Sigmoid colon (tissue), 4 donors: ENCODE measurements around the gene ZDHHC11.

Experiments used
- EP300 ChIP-seq, 4 donors: sonication (generic); formaldehyde crosslinking; IDR thresholded peaks; one replicate each; pipeline ENCODE4 v1.6.1; 2017; ENCODE audit warnings: antibody characterized with exemption in 4 of 4
- POLR2A ChIP-seq, 2 donors: fragments of 450-650 bp; IDR thresholded peaks; one replicate each; pipeline ENCODE4 v1.6.1; 2016; ENCODE audit warnings: antibody characterized with exemption in 2 of 2, mild to moderate bottlenecking in 2 of 2, moderate library complexity in 2 of 2
- POLR2AphosphoS5 ChIP-seq, 4 donors: sonication (generic); formaldehyde crosslinking; IDR thresholded peaks; one replicate each; pipeline ENCODE4 v1.6.1; 2017; ENCODE audit warnings: antibody characterized with exemption in 4 of 4
- TF ChIP-seq, protein P1 (sequence below), 4 experiments: fragments of 450-650 bp in 3 of 4; fragments of 200-600 bp in 1 of 4; IDR thresholded peaks; one replicate each; pipeline ENCODE4 v1.5.1; 2016 to 2019; ENCODE audit warnings: antibody characterized with exemption in 4 of 4, mild to moderate bottlenecking in 3 of 4, moderate library complexity in 2 of 4

GRCh38 chr5:859391-859790 lies 8.6 kb upstream of the ZDHHC11 start:
- no peak for TF ChIP-seq POLR2AphosphoS5 (IDR thresholded peaks at IDR 0.05)
- TF ChIP-seq, protein P1, sequence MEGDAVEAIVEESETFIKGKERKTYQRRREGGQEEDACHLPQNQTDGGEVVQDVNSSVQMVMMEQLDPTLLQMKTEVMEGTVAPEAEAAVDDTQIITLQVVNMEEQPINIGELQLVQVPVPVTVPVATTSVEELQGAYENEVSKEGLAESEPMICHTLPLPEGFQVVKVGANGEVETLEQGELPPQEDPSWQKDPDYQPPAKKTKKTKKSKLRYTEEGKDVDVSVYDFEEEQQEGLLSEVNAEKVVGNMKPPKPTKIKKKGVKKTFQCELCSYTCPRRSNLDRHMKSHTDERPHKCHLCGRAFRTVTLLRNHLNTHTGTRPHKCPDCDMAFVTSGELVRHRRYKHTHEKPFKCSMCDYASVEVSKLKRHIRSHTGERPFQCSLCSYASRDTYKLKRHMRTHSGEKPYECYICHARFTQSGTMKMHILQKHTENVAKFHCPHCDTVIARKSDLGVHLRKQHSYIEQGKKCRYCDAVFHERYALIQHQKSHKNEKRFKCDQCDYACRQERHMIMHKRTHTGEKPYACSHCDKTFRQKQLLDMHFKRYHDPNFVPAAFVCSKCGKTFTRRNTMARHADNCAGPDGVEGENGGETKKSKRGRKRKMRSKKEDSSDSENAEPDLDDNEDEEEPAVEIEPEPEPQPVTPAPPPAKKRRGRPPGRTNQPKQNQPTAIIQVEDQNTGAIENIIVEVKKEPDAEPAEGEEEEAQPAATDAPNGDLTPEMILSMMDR (IDR thresholded peaks at IDR 0.05): no peak
- no peak for TF ChIP-seq EP300 (IDR thresholded peaks at IDR 0.05)
- TF ChIP-seq POLR2A (IDR thresholded peaks at IDR 0.05): no peak
